Upper lobe of right lung (tissue), 1 donor: Measurements from ENCODE around the gene TASOR. TPM values are rescaled to one million over a fixed set of nuclear protein-coding genes. Genes with fewer than 3 reads are reported as not detected.

Source experiments
- ATAC-seq: fragments of 200-7000 bp; cut with Tn5 transposase; one replicate; pipeline ENCODE4 v1.9.1; 2020; ENCODE audit warnings: mild to moderate bottlenecking, moderate library complexity
- DNase-seq: peaks from one replicate; pipeline ENCODE4 v3.0.0-alpha.2; 2020
- H3K27ac ChIP-seq: fragments of 200-600 bp; one replicate; pipeline ENCODE4 v1.8.0; 2022
- H3K27me3 ChIP-seq: fragments of 200-600 bp; one replicate; pipeline ENCODE4 v1.8.0; 2022; ENCODE audit warnings: mild to moderate bottlenecking
- H3K36me3 ChIP-seq: fragments of 200-600 bp; one replicate; pipeline ENCODE4 v1.8.0; 2022
- H3K4me1 ChIP-seq: fragments of 200-600 bp; one replicate; pipeline ENCODE4 v1.8.0; 2022
- H3K4me3 ChIP-seq: fragments of 200-600 bp; one replicate; pipeline ENCODE4 v1.8.0; 2022; ENCODE audit warnings: mild to moderate bottlenecking
- H3K9me3 ChIP-seq: fragments of 200-600 bp; one replicate; pipeline ENCODE4 v1.8.0; 2022
- CTCF ChIP-seq: fragments of 200-600 bp; IDR thresholded peaks from one replicate; pipeline ENCODE4 v1.8.0; 2022; ENCODE audit warnings: antibody characterized with exemption
- intact Hi-C: fragments of 100-400 bp; cut with DNase I; formaldehyde crosslinking; loops from one replicate; pipeline ENCODE4 v1.11.0; 2022
- total RNA-seq: library from RNA; stranded (reverse); fragmentation: NEBNext Ultra II Directional; extraction: Animal tissue kit (Norgen Biotek cat#: 25700); gene quantifications from one replicate; pipeline ENCODE4 v1.2.1, GENCODE V29; 2021
- donor health status: DM: no; HTN: yes; CAD: no; lungs with severe emphysema.

Gene TASOR
- total RNA-seq, 1 donor from 2014 or later = 61.7 TPM

- TF ChIP-seq CTCF = no peak
- Histone ChIP-seq H3K36me3 (no peaks in the 10 kb centered on the region), H3K9me3 (no peaks in the 10 kb centered on the region), H3K4me3 (no peak overlapping the region), H3K27me3 (no peaks in the 10 kb centered on the region), H3K27ac (no peak overlapping the region), H3K4me1 (no peaks in the 10 kb centered on the region)
- no peak for DNase-seq
- intact Hi-C loops = no loop called here
- ATAC-seq = no peak
These were observed 6.2 kb upstream of the TASOR start for GRCh38 chr3:56689303-56689702.

GRCh38 chr3:56688191-56688590 is 5.1 kb upstream of the TASOR start:
- no peak for ATAC-seq
- no peak for TF ChIP-seq CTCF
- intact Hi-C loops = no loop called here
- no peak for DNase-seq
- Histone ChIP-seq H3K4me3 (no peak overlapping the region), H3K4me1 (peaks cover 5% of the 10 kb centered on the region), H3K27me3 (no peaks in the 10 kb centered on the region), H3K36me3 (no peaks in the 10 kb centered on the region), H3K9me3 (no peaks in the 10 kb centered on the region), H3K27ac (no peak overlapping the region)

- no peak for ATAC-seq
- intact Hi-C loops = no loop called here
These were observed 964 bp upstream of the TASOR start for GRCh38 chr3:56684029-56684428.

GRCh38 chr3:56682462-56683121 is 473 bp downstream of the TASOR start:
- DNase-seq (peak; percentile 89), ATAC-seq (peak; percentile 86)
- H3K9me3 ChIP-seq = no peaks in the 10 kb centered on the region
- no peaks in the 10 kb centered on the region for H3K27me3 ChIP-seq
- H3K4me1 ChIP-seq = peaks cover 37% of the 10 kb centered on the region
- H3K36me3 ChIP-seq = no peaks in the 10 kb centered on the region
- H3K4me3 ChIP-seq = peak overlapping the region; percentile 78
- intact Hi-C loops = no loop called here
- H3K27ac ChIP-seq = peak overlapping the region; percentile 97
- peak; percentile 6 for TF ChIP-seq CTCF

More at GRCh38 chr3:56684029-56684428, 964 bp upstream of the TASOR start:
- no peaks in the 10 kb centered on the region for H3K36me3 ChIP-seq
- TF ChIP-seq CTCF = no peak
- H3K4me3 ChIP-seq = no peak overlapping the region
- no peaks in the 10 kb centered on the region for H3K27me3 ChIP-seq
- no peak overlapping the region for H3K27ac ChIP-seq
- no peak for DNase-seq
- H3K9me3 ChIP-seq = no peaks in the 10 kb centered on the region
- peaks cover 28% of the 10 kb centered on the region for H3K4me1 ChIP-seq

GRCh38 chr3:56681984-56682461 is 1.0 kb downstream of the TASOR start:
- ATAC-seq (no peak), DNase-seq (no peak)

More at GRCh38 chr3:56681984-56682461, 1.0 kb downstream of the TASOR start:
- no peaks in the 10 kb centered on the region for H3K27me3 ChIP-seq
- H3K27ac ChIP-seq = peak overlapping the region; percentile 97
- no peak for TF ChIP-seq CTCF
- intact Hi-C loops = no loop called here
- H3K36me3 ChIP-seq = no peaks in the 10 kb centered on the region
- H3K4me3 ChIP-seq = peak overlapping the region; percentile 78
- H3K9me3 ChIP-seq = no peaks in the 10 kb centered on the region
- peaks cover 37% of the 10 kb centered on the region for H3K4me1 ChIP-seq
